Osteoblast (primary cell): ENCODE measurements around the gene ITFG2. TPM values are rescaled to one million over a fixed set of nuclear protein-coding genes. Genes with fewer than 3 reads are reported as not detected.

Experiments
- DNase-seq: peaks from one replicate; pipeline ENCODE4 v3.0.0; 2011; ENCODE audit warnings: low spot score, mixed read lengths; ENCODE audit not compliant: insufficient read length; ENCODE audit errors: missing footprints
- H2AFZ ChIP-seq: 2 replicates; pipeline ENCODE4 v1.6.0; 2011; ENCODE audit warnings: mild to moderate bottlenecking, low read length
- H3K27ac ChIP-seq: 2 replicates; pipeline ENCODE4 v1.5.1; 2011; ENCODE audit warnings: mild to moderate bottlenecking, low read depth, low read length, moderate library complexity
- H3K27me3 ChIP-seq: 2 replicates; pipeline ENCODE4 v1.6.0; 2012; ENCODE audit warnings: mild to moderate bottlenecking, control low read depth, inconsistent platforms, low read length, moderate library complexity; ENCODE audit not compliant: insufficient read depth
- H3K36me3 ChIP-seq: 2 replicates; pipeline ENCODE4 v1.5.1; 2011; ENCODE audit warnings: mild to moderate bottlenecking, low read length, control low read depth, moderate library complexity; ENCODE audit not compliant: insufficient read depth
- H3K4me1 ChIP-seq: 2 replicates; pipeline ENCODE4 v1.5.1; 2011; ENCODE audit warnings: mild to moderate bottlenecking, low read length, control low read depth, moderate library complexity; ENCODE audit not compliant: insufficient read depth
- H3K4me2 ChIP-seq: 2 replicates; pipeline ENCODE4 v1.6.0; 2011; ENCODE audit warnings: mild to moderate bottlenecking, low read length; ENCODE audit not compliant: insufficient read depth
- H3K4me3 ChIP-seq: fragments of 200-600 bp; sonication (generic); 3 replicates; pipeline ENCODE4 v1.5.1; 2012; ENCODE audit warnings: mild to moderate bottlenecking, low read length, inconsistent platforms; ENCODE audit not compliant: insufficient read depth
- H3K79me2 ChIP-seq: 2 replicates; pipeline ENCODE4 v1.6.0; 2012; ENCODE audit warnings: mild to moderate bottlenecking, low read length, control low read depth, inconsistent platforms; ENCODE audit not compliant: insufficient read depth
- H3K9me3 ChIP-seq: 2 replicates; pipeline ENCODE4 v1.5.1; 2011; ENCODE audit warnings: low read depth, low read length, control low read depth
- H4K20me1 ChIP-seq: 2 replicates; pipeline ENCODE4 v1.6.0; 2012; ENCODE audit warnings: mild to moderate bottlenecking, low read length, control low read depth; ENCODE audit not compliant: insufficient read depth
- CTCF ChIP-seq: IDR thresholded peaks from 2 replicates; pipeline ENCODE4 v1.5.1; 2011; ENCODE audit warnings: mild to moderate bottlenecking, low read depth, low read length, moderate library complexity; ENCODE audit errors: extremely low read depth
- total RNA-seq: library from RNA; depleted of rRNA; stranded (reverse); fragments of >200 nt; gene quantifications from 2 replicates; pipeline ENCODE4 v1.2.3, GENCODE V29; 2012

ITFG2 gene
- total RNA-seq, 1 donor, result 20.6 TPM

- Histone ChIP-seq H3K9me3 (no peaks in the 10 kb centered on the region), H3K4me2 (no peak overlapping the region), H3K36me3 (peaks cover 51% of the 10 kb centered on the region), H3K4me1 (no peaks in the 10 kb centered on the region), H3K27me3 (no peaks in the 10 kb centered on the region), H3K4me3 (no peak overlapping the region), H4K20me1 (no peaks in the 10 kb centered on the region), H3K79me2 (no peaks in the 10 kb centered on the region), H2AFZ (no peak overlapping the region), H3K27ac (no peak overlapping the region)
- no peak for TF ChIP-seq CTCF
- peak; percentile 71 for DNase-seq
Observed at GRCh38 chr12:2826721-2827515, 14.4 kb downstream of the ITFG2 start.

DNA sequence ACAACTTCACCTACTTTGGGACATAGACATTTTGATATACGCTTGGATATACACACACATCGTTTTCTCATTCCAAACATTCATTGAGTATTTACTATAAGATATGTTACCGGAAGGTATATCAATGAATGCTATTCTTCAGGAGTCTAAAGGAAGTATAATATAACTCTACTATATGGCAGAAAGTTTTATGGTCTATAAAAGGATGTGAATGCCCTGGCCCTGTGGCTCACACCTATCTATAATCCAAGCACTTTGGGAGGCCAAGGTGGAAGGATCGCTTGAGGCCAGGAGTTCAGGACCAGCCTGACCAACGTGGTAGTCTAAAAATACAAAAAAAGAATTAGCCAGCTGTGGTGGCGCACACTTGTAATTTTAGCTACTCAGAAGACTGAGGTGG, 16.8 kb downstream of the ITFG2 start:
- no peak for TF ChIP-seq CTCF
- Histone ChIP-seq H3K27ac (no peak overlapping the region), H3K27me3 (peaks cover 2% of the 10 kb centered on the region), H3K4me2 (no peak overlapping the region), H3K4me3 (no peak overlapping the region), H3K4me1 (peaks cover 11% of the 10 kb centered on the region), H3K9me3 (no peaks in the 10 kb centered on the region), H4K20me1 (no peaks in the 10 kb centered on the region), H2AFZ (no peak overlapping the region), H3K36me3 (peaks cover 28% of the 10 kb centered on the region), H3K79me2 (no peaks in the 10 kb centered on the region)
- no peak for DNase-seq

DNA sequence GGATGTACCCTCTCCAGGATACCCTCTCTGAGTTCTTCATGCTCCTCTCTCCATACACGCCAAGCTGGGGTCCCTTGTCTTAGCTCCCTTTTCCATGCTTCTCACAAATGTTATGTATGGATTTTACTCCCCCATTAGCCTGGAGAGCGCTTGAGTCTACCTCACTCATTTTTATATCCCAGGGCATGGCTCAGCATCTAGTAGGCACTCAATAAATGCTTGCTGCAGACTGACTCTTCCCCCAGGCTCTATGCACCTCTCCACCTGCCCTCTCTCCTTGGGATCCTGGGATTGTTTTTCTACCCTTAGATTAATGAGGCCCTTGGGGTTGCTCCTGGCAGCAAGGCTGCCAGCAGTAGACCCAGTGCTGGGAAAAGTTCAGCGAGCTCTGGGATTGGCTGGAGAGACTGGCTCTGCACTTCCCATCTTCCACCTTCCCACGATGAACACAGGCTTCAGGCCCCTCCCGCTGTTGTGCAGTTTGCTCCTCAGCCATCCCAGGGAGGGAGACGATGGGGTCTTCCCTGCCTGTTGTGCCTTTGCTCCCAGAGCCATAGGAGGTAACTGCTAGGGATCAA, 20.2 kb downstream of the ITFG2 start:
- Histone ChIP-seq H3K79me2 (no peaks in the 10 kb centered on the region), H3K27me3 (peaks cover 6% of the 10 kb centered on the region), H4K20me1 (no peaks in the 10 kb centered on the region), H3K9me3 (no peaks in the 10 kb centered on the region), H3K36me3 (peaks cover 7% of the 10 kb centered on the region), H3K4me1 (peaks cover 12% of the 10 kb centered on the region), H2AFZ (no peak overlapping the region), H3K4me2 (no peak overlapping the region), H3K27ac (no peak overlapping the region), H3K4me3 (no peak overlapping the region)
- DNase-seq, result no peak
- no peak for TF ChIP-seq CTCF

GRCh38 chr12:2833327-2833726, 20.9 kb downstream of the ITFG2 start:
- no peak overlapping the region for H3K4me2 ChIP-seq
- H3K27ac ChIP-seq, result no peak overlapping the region
- DNase-seq, result no peak
- no peak for TF ChIP-seq CTCF
- no peaks in the 10 kb centered on the region for H3K79me2 ChIP-seq
- H3K4me3 ChIP-seq, result no peak overlapping the region
- H3K9me3 ChIP-seq, result no peaks in the 10 kb centered on the region
- H3K27me3 ChIP-seq, result peaks cover 6% of the 10 kb centered on the region
- no peak overlapping the region for H2AFZ ChIP-seq
- peaks cover 12% of the 10 kb centered on the region for H3K4me1 ChIP-seq
- H4K20me1 ChIP-seq, result no peaks in the 10 kb centered on the region
- H3K36me3 ChIP-seq, result peaks cover 3% of the 10 kb centered on the region
